HepG2 (cell line): ENCODE measurements around the gene SYNGAP1. TPM values are rescaled to one million over a fixed set of nuclear protein-coding genes. Genes with fewer than 3 reads are reported as not detected.

ENCODE experiments used
- BORCS8-MEF2B ChIP-seq: sonication (generic); formaldehyde crosslinking; IDR thresholded peaks from 2 replicates; pipeline ENCODE4 v1.8.0; 2022; ENCODE audit warnings: mild to moderate bottlenecking, missing genetic modification reagents
- EEA1 ChIP-seq: sonication (generic); formaldehyde crosslinking; IDR thresholded peaks from 2 replicates; pipeline ENCODE4 v1.5.1; 2020; ENCODE audit warnings: mild to moderate bottlenecking, missing genetic modification reagents, borderline replicate concordance
- ETV6 ChIP-seq: sonication (generic); formaldehyde crosslinking; conservative IDR thresholded peaks from 2 replicates; pipeline ENCODE4 v1.4.0; 2020; ENCODE audit warnings: missing genetic modification reagents
- HNRNPLL ChIP-seq: fragments of 200-400 bp; formaldehyde crosslinking; IDR thresholded peaks from 2 replicates; pipeline ENCODE4 v1.6.1; 2017; ENCODE audit warnings: mild to moderate bottlenecking, low read depth, low read length; ENCODE audit not compliant: poor library complexity, severe bottlenecking
- JUNB ChIP-seq: sonication (generic); formaldehyde crosslinking; IDR thresholded peaks from 2 replicates; pipeline ENCODE4 v1.8.0; 2022; ENCODE audit warnings: missing genetic modification reagents, mild to moderate bottlenecking, borderline replicate concordance
- NCOA2 ChIP-seq: sonication (generic); formaldehyde crosslinking; IDR thresholded peaks from 2 replicates; pipeline ENCODE4 v1.8.0; 2022; ENCODE audit warnings: inconsistent platforms
- NR2F6 ChIP-seq, 2 experiments: IDR thresholded peaks; 2 replicates each; pipeline ENCODE4 v1.6.1; 2016; ENCODE audit warnings: antibody characterized with exemption in 1 of 2, mild to moderate bottlenecking in 1 of 2
- PAX8 ChIP-seq: sonication (generic); formaldehyde crosslinking; IDR thresholded peaks from 2 replicates; pipeline ENCODE4 v1.8.0; 2022; ENCODE audit warnings: mild to moderate bottlenecking, missing genetic modification reagents, borderline replicate concordance
- RFX5 ChIP-seq: IDR thresholded peaks from 2 replicates; pipeline ENCODE4 v1.6.1; 2011; ENCODE audit warnings: low read depth, low read length, improper control_type of control experiment
- RORA ChIP-seq: sonication (generic); formaldehyde crosslinking; IDR thresholded peaks from 2 replicates; pipeline ENCODE4 v1.5.0; 2020; ENCODE audit warnings: mild to moderate bottlenecking, missing genetic modification reagents, moderate library complexity
- SATB2 ChIP-seq: sonication (generic); formaldehyde crosslinking; IDR thresholded peaks from 2 replicates; pipeline ENCODE4 v1.5.0; 2020; ENCODE audit warnings: missing genetic modification reagents
- SSRP1 ChIP-seq: IDR thresholded peaks from 2 replicates; pipeline ENCODE4 v1.6.1; 2016; ENCODE audit warnings: control low read depth
- TCF12 ChIP-seq, 2 experiments: fragments of 450-650 bp in 1 of 2; sonication (generic) in 1 of 2; formaldehyde crosslinking in 1 of 2; IDR thresholded peaks; 2 replicates each; pipeline versions ENCODE4 v1.6.1 to v1.8.0; 2017 to 2022; ENCODE audit warnings: antibody characterized with exemption in 1 of 2, mild to moderate bottlenecking in 1 of 2, missing genetic modification reagents in 1 of 2, moderate library complexity in 1 of 2
- WIZ ChIP-seq: sonication (generic); formaldehyde crosslinking; IDR thresholded peaks from 2 replicates; pipeline ENCODE4 v1.5.1; 2020; ENCODE audit warnings: mild to moderate bottlenecking, missing genetic modification reagents
- ZBTB7B ChIP-seq: sonication (generic); formaldehyde crosslinking; IDR thresholded peaks from 2 replicates; pipeline ENCODE4 v1.4.0; 2020; ENCODE audit warnings: missing genetic modification reagents
- ZFP36 ChIP-seq: fragments of 150-350 bp; IDR thresholded peaks from 2 replicates; pipeline ENCODE4 v1.6.1; 2018; ENCODE audit warnings: borderline replicate concordance, low read length, low read depth; ENCODE audit not compliant: partially characterized antibody
- ZNF121 ChIP-seq: sonication (generic); formaldehyde crosslinking; IDR thresholded peaks from 2 replicates; pipeline ENCODE4 v1.5.0; 2020; ENCODE audit warnings: mild to moderate bottlenecking, missing genetic modification reagents
- ZNF333 ChIP-seq: sonication (generic); formaldehyde crosslinking; IDR thresholded peaks from 2 replicates; pipeline ENCODE4 v1.4.0; 2020; ENCODE audit warnings: mild to moderate bottlenecking, missing genetic modification reagents, borderline replicate concordance
- ZNF33A ChIP-seq: sonication (generic); formaldehyde crosslinking; IDR thresholded peaks from 2 replicates; pipeline ENCODE4 v1.5.1; 2020; ENCODE audit warnings: missing genetic modification reagents, mild to moderate bottlenecking, moderate library complexity, borderline replicate concordance
- ZNF468 ChIP-seq: sonication (generic); formaldehyde crosslinking; IDR thresholded peaks from 2 replicates; pipeline ENCODE4 v1.8.0; 2022; ENCODE audit warnings: mild to moderate bottlenecking, moderate library complexity, missing genetic modification reagents
- ZNF547 ChIP-seq: sonication (generic); formaldehyde crosslinking; IDR thresholded peaks from 2 replicates; pipeline ENCODE4 v1.5.1; 2020; ENCODE audit warnings: mild to moderate bottlenecking, missing genetic modification reagents
- ZNF619 ChIP-seq: sonication (generic); formaldehyde crosslinking; IDR thresholded peaks from 2 replicates; pipeline ENCODE4 v1.4.0; 2020; ENCODE audit warnings: mild to moderate bottlenecking, missing genetic modification reagents
- ZNF7 ChIP-seq: IDR thresholded peaks from 2 replicates; pipeline ENCODE4 v1.6.1; 2016; ENCODE audit warnings: missing biosample characterization, missing genetic modification reagents
- ZNF788 ChIP-seq: sonication (generic); formaldehyde crosslinking; IDR thresholded peaks from 2 replicates; pipeline ENCODE4 v1.5.0; 2020; ENCODE audit warnings: mild to moderate bottlenecking, missing genetic modification reagents, borderline replicate concordance
- polyA plus RNA-seq, 8 experiments: library from polyadenylated mRNA; depleted of rRNA in 3 of 8; stranded (reverse) in 7 of 8; unstranded in 1 of 8; fragments of >200 nt; fragmentation: Illumina TruSeq in 4 of 8; extraction: Trizol in 4 of 8; gene quantifications; 2 replicates each; pipeline versions ENCODE4 v1.2.1 to v1.2.3, GENCODE V29; 2011 to 2016; ENCODE audit warnings: low read depth in 4 of 8, missing spikeins in 1 of 8, mixed read lengths in 1 of 8; ENCODE audit not compliant: insufficient read depth in 1 of 8
- total RNA-seq, 5 experiments: library from RNA; depleted of rRNA; stranded (reverse); fragments of >200 nt; fragmentation: Illumina TruSeq; extraction: Trizol; gene quantifications; 2 replicates each; pipeline ENCODE4 v1.2.3, GENCODE V29; 2016; ENCODE audit warnings: low read depth in 1 of 5
- TF ChIP-seq, protein P1 (sequence below): IDR thresholded peaks from 2 replicates; pipeline ENCODE4 v1.6.1; 2016; ENCODE audit warnings: missing genetic modification reagents, missing compliant biosample characterization
- TF ChIP-seq, protein P2 (sequence below): sonication (generic); formaldehyde crosslinking; IDR thresholded peaks from 2 replicates; pipeline ENCODE4 v1.5.0; 2020; ENCODE audit warnings: missing genetic modification reagents
- TF ChIP-seq, protein P3 (sequence below): sonication (generic); formaldehyde crosslinking; IDR thresholded peaks from 2 replicates; pipeline ENCODE4 v1.4.0; 2020; ENCODE audit warnings: low read depth, mild to moderate bottlenecking, missing genetic modification reagents
- TF ChIP-seq, protein P4 (sequence below): sonication (generic); formaldehyde crosslinking; IDR thresholded peaks from 2 replicates; pipeline ENCODE4 v1.4.0; 2020; ENCODE audit warnings: missing genetic modification reagents

Gene SYNGAP1
- total and polyA plus RNA-seq, 2 of the 13 experiments (the other 11 are each of a cell fraction or from before 2014, with no cell fraction given) = 0.75 to 1.1 TPM

DNA sequence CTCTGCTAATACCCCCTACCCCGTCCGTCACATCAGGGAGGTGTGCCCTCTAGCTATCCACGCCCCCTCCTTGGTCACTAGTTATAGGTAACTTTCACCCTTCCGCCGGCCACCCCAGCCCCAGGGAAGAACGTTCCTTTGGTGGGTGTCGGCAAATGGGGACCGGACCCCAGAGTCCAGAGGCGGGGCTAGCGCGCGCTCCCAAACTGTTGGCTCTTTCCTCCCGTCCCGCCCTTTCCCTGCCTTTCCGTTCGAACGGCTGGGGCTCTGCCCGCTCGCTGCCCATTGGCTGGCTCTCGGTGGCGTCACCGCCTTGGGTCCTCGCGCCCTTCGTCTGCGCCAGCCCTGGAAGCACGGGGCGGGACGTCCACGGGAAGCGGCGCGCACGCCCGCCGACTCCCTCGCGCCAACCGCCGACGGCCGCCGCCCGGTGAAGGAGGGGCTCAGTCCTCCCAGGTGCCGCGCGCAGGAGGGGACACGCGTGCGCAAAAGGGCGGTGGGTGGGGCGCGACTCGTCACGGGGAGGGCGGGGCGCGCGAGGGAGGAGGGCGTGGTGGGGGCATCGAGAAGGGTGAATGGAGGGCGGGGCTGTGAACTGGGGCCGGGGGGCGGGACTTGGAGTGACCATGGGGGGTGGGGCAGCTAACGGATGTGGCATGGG, 9.7 kb upstream of the SYNGAP1 start (continued):
- peak; percentile 97; the same call in 1 of the 2 replicates for TF ChIP-seq ZNF788 (CRISPR knock-in tag)
- peak; percentile 90 for TF ChIP-seq JUNB (CRISPR knock-in tag)
- peak; percentile 66 for TF ChIP-seq RFX5
- TF ChIP-seq, protein P1, sequence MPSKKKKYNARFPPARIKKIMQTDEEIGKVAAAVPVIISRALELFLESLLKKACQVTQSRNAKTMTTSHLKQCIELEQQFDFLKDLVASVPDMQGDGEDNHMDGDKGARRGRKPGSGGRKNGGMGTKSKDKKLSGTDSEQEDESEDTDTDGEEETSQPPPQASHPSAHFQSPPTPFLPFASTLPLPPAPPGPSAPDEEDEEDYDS (CRISPR knock-in tag) = peak; percentile 86
- peak; percentile 68; the same call in 1 of the 2 replicates for TF ChIP-seq ZNF333
- peak; percentile 90; the same call in 1 of the 2 replicates for TF ChIP-seq ZNF619 (CRISPR knock-in tag)
- no peak for TF ChIP-seq ZFP36
- TF ChIP-seq ZNF121 (CRISPR knock-in tag) = no peak
- peak; percentile 18; the same call in 1 of the 2 replicates for TF ChIP-seq ZNF7 (CRISPR knock-in tag)
- TF ChIP-seq, protein P2, sequence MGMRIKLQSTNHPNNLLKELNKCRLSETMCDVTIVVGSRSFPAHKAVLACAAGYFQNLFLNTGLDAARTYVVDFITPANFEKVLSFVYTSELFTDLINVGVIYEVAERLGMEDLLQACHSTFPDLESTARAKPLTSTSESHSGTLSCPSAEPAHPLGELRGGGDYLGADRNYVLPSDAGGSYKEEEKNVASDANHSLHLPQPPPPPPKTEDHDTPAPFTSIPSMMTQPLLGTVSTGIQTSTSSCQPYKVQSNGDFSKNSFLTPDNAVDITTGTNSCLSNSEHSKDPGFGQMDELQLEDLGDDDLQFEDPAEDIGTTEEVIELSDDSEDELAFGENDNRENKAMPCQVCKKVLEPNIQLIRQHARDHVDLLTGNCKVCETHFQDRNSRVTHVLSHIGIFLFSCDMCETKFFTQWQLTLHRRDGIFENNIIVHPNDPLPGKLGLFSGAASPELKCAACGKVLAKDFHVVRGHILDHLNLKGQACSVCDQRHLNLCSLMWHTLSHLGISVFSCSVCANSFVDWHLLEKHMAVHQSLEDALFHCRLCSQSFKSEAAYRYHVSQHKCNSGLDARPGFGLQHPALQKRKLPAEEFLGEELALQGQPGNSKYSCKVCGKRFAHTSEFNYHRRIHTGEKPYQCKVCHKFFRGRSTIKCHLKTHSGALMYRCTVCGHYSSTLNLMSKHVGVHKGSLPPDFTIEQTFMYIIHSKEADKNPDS = peak; percentile 44; the same call in 1 of the 2 replicates
- no peak for TF ChIP-seq SATB2 (CRISPR knock-in tag)
- peak; percentile 88 for TF ChIP-seq HNRNPLL
- TF ChIP-seq WIZ (CRISPR knock-in tag) = peak; percentile 65; the same call in 1 of the 2 replicates
- TF ChIP-seq ZNF468 = no peak; the same call in 1 of the 2 replicates
- TF ChIP-seq PAX8 (CRISPR knock-in tag) = no peak; the same call in 1 of the 2 replicates
- no peak for TF ChIP-seq TCF12 (IDR thresholded peaks at IDR 0.05)
- peak; percentile 66; the same call in 1 of the 2 replicates for TF ChIP-seq TCF12 (CRISPR knock-in tag; IDR thresholded peaks at IDR 0.05)
- peak; percentile 47; the same call in 1 of the 2 replicates for TF ChIP-seq NCOA2
- no peak for TF ChIP-seq NR2F6 (IDR thresholded peaks at IDR 0.05)
- no peak; the same call in 1 of the 2 replicates for TF ChIP-seq NR2F6 (CRISPR knock-in tag; IDR thresholded peaks at IDR 0.05)
- no peak for TF ChIP-seq ZNF33A (CRISPR knock-in tag)
- TF ChIP-seq EEA1 (CRISPR knock-in tag) = peak; percentile 55
- peak; percentile 98 for TF ChIP-seq BORCS8-MEF2B (CRISPR knock-in tag)
- TF ChIP-seq, protein P3, sequence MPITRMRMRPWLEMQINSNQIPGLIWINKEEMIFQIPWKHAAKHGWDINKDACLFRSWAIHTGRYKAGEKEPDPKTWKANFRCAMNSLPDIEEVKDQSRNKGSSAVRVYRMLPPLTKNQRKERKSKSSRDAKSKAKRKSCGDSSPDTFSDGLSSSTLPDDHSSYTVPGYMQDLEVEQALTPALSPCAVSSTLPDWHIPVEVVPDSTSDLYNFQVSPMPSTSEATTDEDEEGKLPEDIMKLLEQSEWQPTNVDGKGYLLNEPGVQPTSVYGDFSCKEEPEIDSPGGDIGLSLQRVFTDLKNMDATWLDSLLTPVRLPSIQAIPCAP = 0 out of 2 replicates have a peak, but pooled peaks have one; percentile 33
- peak; percentile 71 for TF ChIP-seq ZBTB7B (CRISPR knock-in tag)
- TF ChIP-seq RORA = no peak
- peak; percentile 94 for TF ChIP-seq ETV6 (CRISPR knock-in tag)
- TF ChIP-seq SSRP1 (CRISPR knock-in tag) = no peak
- TF ChIP-seq, protein P4, sequence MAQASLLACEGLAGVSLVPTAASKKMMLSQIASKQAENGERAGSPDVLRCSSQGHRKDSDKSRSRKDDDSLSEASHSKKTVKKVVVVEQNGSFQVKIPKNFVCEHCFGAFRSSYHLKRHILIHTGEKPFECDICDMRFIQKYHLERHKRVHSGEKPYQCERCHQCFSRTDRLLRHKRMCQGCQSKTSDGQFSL (CRISPR knock-in tag) = no peak
- peak; percentile 96 for TF ChIP-seq ZNF547
